ENCODE measurements around the gene TREH.
"Not testable (repeated sequence)": the region's sequence is repeated elsewhere in the genome, so short reads cannot be mapped to it uniquely, and the experiment has no call there.

Gene TREH

DNA sequence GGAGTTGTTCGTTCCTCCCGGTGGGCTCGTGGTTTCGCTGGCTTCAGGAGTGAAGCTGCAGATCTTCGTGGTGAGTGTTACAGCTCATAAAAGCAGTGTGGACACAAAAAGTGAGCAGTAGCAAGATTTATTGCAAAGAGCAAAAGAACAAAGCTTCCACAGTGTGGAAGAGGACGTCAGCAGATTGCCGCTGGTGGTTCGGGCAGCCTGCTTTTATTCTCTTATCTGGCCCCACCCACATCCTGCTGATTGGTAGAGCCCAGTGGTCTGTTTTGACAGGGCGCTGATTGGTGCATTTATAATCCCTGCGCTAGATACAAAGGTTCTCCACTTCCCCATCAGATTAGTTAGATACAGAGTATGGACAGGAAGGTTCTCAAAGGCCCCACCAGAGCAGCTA, 8.9 kb upstream of the TREH start:
- not testable (repeated sequence) for H3K27ac ChIP-seq (ENCODE audit: insufficient read depth, low read length, poor library complexity, severe bottlenecking); H3K4me3 ChIP-seq (ENCODE audit: insufficient read depth, low read depth, low read length, poor library complexity, severe bottlenecking); DNase-seq

DNA sequence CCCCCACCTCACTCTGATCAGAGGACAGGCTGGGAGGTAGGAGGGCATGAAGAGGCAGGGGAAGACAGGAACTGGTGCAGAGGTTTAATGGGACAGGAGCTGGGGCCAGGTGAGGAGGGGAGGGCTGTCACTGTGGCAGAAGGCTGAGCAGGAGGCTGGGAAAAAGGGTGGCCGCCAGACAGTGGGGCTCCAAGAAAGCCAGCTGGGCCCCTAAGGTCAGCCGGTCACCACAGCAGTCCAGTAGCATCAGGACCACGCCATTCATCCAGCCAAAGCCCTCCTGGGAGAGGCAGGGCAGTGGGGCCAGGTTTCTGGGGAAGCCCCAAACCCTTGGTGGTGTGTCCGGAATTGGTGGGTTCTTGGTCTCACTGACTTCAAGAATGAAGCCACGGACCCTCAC, 8.5 kb upstream of the TREH start:
- no peaks in the 10 kb centered on the region for H3K9me3 ChIP-seq (ENCODE audit: control insufficient read depth, low read length)
- H3K27me3 ChIP-seq (replicated peaks; ENCODE audit: control insufficient read depth, insufficient read depth, low read length, poor library complexity, severe bottlenecking), result no peaks in the 10 kb centered on the region
- no peaks in the 10 kb centered on the region for H3K36me3 ChIP-seq (ENCODE audit: control insufficient read depth, insufficient read depth, low read length)
- H3K4me1 ChIP-seq (ENCODE audit: control insufficient read depth, insufficient read depth, low read length, poor library complexity, severe bottlenecking), result peaks cover 31% of the 10 kb centered on the region
- no peak overlapping the region for H3K27ac ChIP-seq (ENCODE audit: insufficient read depth, low read length, poor library complexity, severe bottlenecking)
- no peak overlapping the region for H3K4me3 ChIP-seq (ENCODE audit: insufficient read depth, low read depth, low read length, poor library complexity, severe bottlenecking)
- DNase-seq, result no peak

More for the DNA sequence above, 8.9 kb upstream of the TREH start:
- H3K9me3 ChIP-seq (ENCODE audit: control insufficient read depth, low read length); H3K36me3 ChIP-seq (ENCODE audit: control insufficient read depth, insufficient read depth, low read length); H3K27me3 ChIP-seq (replicated peaks; ENCODE audit: control insufficient read depth, insufficient read depth, low read length, poor library complexity, severe bottlenecking): not testable (repeated sequence)
- peaks cover 33% of the 10 kb centered on the region for H3K4me1 ChIP-seq (ENCODE audit: control insufficient read depth, insufficient read depth, low read length, poor library complexity, severe bottlenecking)

DNA sequence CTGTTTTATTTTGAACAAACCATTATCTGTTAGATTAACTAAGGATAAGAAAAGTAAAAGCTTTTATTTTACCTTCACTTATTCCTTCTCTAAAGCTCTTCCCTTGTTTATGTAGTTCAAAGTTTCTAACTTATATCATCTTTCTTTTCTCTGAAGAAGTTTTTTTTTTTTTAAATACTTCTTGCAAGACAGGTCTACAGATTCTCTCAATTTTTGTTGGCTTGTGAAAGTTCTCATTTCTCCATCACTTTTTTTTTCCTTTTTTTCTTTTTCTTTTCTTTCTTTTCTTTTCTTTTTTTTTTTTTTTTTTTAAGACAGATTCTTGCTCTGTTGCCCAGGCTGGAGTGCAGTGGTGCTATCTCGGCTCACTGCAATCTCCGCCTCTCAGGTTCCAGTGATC, 4.7 kb upstream of the TREH start:
- Histone ChIP-seq H3K36me3 (ENCODE audit: control insufficient read depth, insufficient read depth, low read length) (no peaks in the 10 kb centered on the region), H3K4me3 (ENCODE audit: insufficient read depth, low read depth, low read length, poor library complexity, severe bottlenecking) (no peak overlapping the region), H3K4me1 (ENCODE audit: control insufficient read depth, insufficient read depth, low read length, poor library complexity, severe bottlenecking) (no peaks in the 10 kb centered on the region), H3K27ac (ENCODE audit: insufficient read depth, low read length, poor library complexity, severe bottlenecking) (no peak overlapping the region), H3K27me3 (replicated peaks; ENCODE audit: control insufficient read depth, insufficient read depth, low read length, poor library complexity, severe bottlenecking) (no peaks in the 10 kb centered on the region), H3K9me3 (ENCODE audit: control insufficient read depth, low read length) (no peaks in the 10 kb centered on the region)
- DNase-seq, result no peak

DNA sequence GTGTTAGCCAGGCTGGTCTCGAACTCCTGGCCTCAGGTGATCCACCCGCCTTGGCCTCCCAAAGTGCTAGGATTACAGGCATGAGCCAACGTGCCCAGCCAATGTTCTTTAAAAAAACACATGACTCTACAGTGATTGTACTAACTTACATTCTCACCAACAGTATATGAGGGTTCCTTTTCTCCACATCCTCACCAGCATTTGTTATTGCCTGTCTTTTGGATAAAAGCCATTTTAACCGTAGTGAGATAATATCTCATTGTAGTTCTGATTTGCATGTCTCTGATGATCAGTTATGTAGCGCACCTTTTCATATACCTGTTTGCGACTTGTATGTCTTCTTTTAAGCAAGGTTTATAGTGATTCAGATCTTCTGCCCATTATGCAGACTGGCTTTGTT, 3.5 kb upstream of the TREH start:
- not testable (repeated sequence) for DNase-seq; H3K27me3 ChIP-seq (replicated peaks; ENCODE audit: control insufficient read depth, insufficient read depth, low read length, poor library complexity, severe bottlenecking); H3K4me3 ChIP-seq (ENCODE audit: insufficient read depth, low read depth, low read length, poor library complexity, severe bottlenecking); H3K9me3 ChIP-seq (ENCODE audit: control insufficient read depth, low read length); H3K36me3 ChIP-seq (ENCODE audit: control insufficient read depth, insufficient read depth, low read length); H3K27ac ChIP-seq (ENCODE audit: insufficient read depth, low read length, poor library complexity, severe bottlenecking); H3K4me1 ChIP-seq (ENCODE audit: control insufficient read depth, insufficient read depth, low read length, poor library complexity, severe bottlenecking)

DNA sequence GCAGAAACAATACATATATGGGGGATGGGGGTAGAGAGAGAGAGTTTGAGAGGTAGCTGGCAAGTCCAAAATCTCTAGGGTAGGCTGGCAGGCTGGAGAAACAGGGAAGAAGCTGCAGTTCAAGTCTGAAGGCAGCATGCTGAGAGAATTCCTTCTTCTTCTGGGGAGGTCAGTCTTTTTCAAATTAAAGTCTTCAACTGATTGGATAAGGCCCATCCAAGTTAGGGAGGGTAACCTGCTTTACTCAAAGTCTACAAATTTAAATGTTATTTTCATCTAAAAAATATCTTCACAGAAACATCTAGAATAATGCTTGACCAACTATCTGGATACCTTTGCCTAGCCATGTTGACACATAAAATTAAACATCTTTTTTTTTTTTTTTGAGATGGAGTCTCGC, 2.9 kb upstream of the TREH start:
- DNase-seq, result no peak
- no peaks in the 10 kb centered on the region for H3K9me3 ChIP-seq (ENCODE audit: control insufficient read depth, low read length)
- no peaks in the 10 kb centered on the region for H3K27me3 ChIP-seq (replicated peaks; ENCODE audit: control insufficient read depth, insufficient read depth, low read length, poor library complexity, severe bottlenecking)
- no peaks in the 10 kb centered on the region for H3K4me1 ChIP-seq (ENCODE audit: control insufficient read depth, insufficient read depth, low read length, poor library complexity, severe bottlenecking)
- no peak overlapping the region for H3K4me3 ChIP-seq (ENCODE audit: insufficient read depth, low read depth, low read length, poor library complexity, severe bottlenecking)
- H3K36me3 ChIP-seq (ENCODE audit: control insufficient read depth, insufficient read depth, low read length), result no peaks in the 10 kb centered on the region
- no peak overlapping the region for H3K27ac ChIP-seq (ENCODE audit: insufficient read depth, low read length, poor library complexity, severe bottlenecking)

DNA sequence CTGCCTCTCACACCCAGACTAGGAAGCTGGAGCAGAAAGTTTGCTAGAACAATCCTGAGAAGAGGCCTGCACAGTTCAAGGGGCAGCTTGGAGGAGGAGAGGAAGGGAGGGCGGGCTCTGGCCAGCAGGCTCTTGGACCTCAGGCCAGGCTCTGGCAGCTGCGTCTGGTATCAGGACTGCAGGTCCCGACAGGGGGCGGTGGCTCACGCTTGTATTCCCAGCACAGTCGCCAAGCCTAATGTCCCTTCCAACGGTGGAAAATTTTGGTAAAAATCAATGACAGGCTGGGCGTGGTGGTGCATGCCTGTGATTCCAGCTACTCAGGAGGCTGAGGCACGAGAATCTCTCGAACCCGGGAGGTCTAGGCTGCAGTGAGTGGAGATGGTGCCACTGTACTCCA, 542 bp downstream of the TREH start:
- not testable (repeated sequence) for DNase-seq; H3K27me3 ChIP-seq (replicated peaks; ENCODE audit: control insufficient read depth, insufficient read depth, low read length, poor library complexity, severe bottlenecking); H3K27ac ChIP-seq (ENCODE audit: insufficient read depth, low read length, poor library complexity, severe bottlenecking); H3K36me3 ChIP-seq (ENCODE audit: control insufficient read depth, insufficient read depth, low read length); H3K9me3 ChIP-seq (ENCODE audit: control insufficient read depth, low read length); H3K4me3 ChIP-seq (ENCODE audit: insufficient read depth, low read depth, low read length, poor library complexity, severe bottlenecking); H3K4me1 ChIP-seq (ENCODE audit: control insufficient read depth, insufficient read depth, low read length, poor library complexity, severe bottlenecking)

DNA sequence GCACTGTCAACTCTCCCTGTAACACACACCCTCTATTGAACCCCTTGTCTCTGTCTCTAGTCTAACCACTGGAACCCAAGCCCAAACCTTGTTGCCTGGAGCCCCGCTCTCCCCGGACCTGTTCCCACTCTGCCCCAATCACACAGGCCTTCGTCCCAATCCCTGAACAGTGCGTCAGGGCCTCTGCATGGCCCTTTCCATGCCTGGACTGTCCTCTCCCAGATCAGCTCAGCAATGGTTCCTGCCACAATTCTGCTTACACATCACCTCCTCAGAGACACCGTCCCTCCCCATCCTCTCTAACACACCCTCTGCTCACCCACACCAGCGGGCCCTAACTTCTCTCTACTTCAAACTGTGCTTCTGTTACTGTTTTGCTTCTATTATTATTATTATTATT, 1.5 kb downstream of the TREH start:
- Histone ChIP-seq H3K9me3 (ENCODE audit: control insufficient read depth, low read length) (no peaks in the 10 kb centered on the region), H3K27ac (ENCODE audit: insufficient read depth, low read length, poor library complexity, severe bottlenecking) (no peak overlapping the region), H3K36me3 (ENCODE audit: control insufficient read depth, insufficient read depth, low read length) (no peaks in the 10 kb centered on the region), H3K4me1 (ENCODE audit: control insufficient read depth, insufficient read depth, low read length, poor library complexity, severe bottlenecking) (no peaks in the 10 kb centered on the region), H3K27me3 (replicated peaks; ENCODE audit: control insufficient read depth, insufficient read depth, low read length, poor library complexity, severe bottlenecking) (no peaks in the 10 kb centered on the region), H3K4me3 (ENCODE audit: insufficient read depth, low read depth, low read length, poor library complexity, severe bottlenecking) (no peak overlapping the region)
- no peak for DNase-seq

DNA sequence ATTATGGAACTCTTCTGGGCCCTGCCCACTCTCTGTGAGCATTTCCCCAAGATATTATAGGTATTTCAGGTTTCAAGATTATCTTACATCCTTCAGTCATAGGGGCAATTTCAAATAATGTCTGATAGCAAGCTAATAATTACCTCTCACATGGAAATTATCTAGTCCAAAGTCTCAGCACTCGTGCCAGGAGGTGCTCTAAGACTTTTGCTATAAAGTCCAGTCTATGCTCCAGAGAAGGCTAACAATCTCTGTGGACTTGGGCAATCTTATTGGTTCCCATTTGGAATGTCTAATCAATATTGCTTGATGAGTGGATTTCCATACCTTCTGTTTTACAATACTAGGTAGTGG, 5.4 kb downstream of the TREH start:
- Histone ChIP-seq H3K36me3 (ENCODE audit: control insufficient read depth, insufficient read depth, low read length) (no peaks in the 10 kb centered on the region), H3K9me3 (ENCODE audit: control insufficient read depth, low read length) (no peaks in the 10 kb centered on the region), H3K27me3 (replicated peaks; ENCODE audit: control insufficient read depth, insufficient read depth, low read length, poor library complexity, severe bottlenecking) (no peaks in the 10 kb centered on the region), H3K27ac (ENCODE audit: insufficient read depth, low read length, poor library complexity, severe bottlenecking) (no peak overlapping the region), H3K4me1 (ENCODE audit: control insufficient read depth, insufficient read depth, low read length, poor library complexity, severe bottlenecking) (no peaks in the 10 kb centered on the region), H3K4me3 (ENCODE audit: insufficient read depth, low read depth, low read length, poor library complexity, severe bottlenecking) (no peak overlapping the region)
- no peak for DNase-seq

DNA sequence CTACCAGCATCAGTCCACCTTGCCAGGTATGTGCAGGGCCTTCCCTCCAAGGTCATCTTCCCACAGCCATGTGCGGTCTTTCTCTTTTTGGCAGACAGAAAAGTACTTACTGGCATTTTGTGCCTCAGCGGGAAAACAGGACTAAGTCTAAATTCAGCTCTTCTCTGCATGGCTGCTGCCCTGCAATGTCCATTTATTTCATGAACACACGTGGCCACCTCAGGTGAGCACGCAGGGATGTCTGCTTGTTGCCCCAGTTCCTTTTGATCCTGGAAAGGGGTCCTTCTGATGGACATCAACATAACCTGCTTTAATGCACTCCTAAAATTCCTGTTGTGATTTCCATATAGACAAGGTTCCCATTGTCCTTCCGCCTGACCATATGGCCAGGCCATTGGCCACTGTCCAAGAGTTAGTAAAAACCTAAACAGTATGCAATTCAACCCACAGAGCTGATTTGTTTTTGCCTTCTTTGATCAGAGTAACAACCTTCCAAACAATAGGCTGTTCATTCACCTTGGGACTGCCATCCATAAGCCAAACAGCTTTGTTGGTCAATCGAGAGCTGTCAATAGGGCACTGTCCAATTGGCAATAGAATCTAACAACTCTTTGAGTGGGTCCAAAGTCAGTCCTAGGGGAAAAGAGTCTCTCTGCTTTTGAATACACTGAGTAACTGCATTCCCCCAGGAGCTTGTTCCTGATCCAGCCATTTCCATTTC, 5.9 kb downstream of the TREH start:
- H3K4me3 ChIP-seq (ENCODE audit: insufficient read depth, low read depth, low read length, poor library complexity, severe bottlenecking), result no peak overlapping the region
- H3K36me3 ChIP-seq (ENCODE audit: control insufficient read depth, insufficient read depth, low read length), result no peaks in the 10 kb centered on the region
- no peaks in the 10 kb centered on the region for H3K27me3 ChIP-seq (replicated peaks; ENCODE audit: control insufficient read depth, insufficient read depth, low read length, poor library complexity, severe bottlenecking)
- no peak for DNase-seq
- H3K27ac ChIP-seq (ENCODE audit: insufficient read depth, low read length, poor library complexity, severe bottlenecking), result no peak overlapping the region
- no peaks in the 10 kb centered on the region for H3K4me1 ChIP-seq (ENCODE audit: control insufficient read depth, insufficient read depth, low read length, poor library complexity, severe bottlenecking)
- H3K9me3 ChIP-seq (ENCODE audit: control insufficient read depth, low read length), result no peaks in the 10 kb centered on the region

DNA sequence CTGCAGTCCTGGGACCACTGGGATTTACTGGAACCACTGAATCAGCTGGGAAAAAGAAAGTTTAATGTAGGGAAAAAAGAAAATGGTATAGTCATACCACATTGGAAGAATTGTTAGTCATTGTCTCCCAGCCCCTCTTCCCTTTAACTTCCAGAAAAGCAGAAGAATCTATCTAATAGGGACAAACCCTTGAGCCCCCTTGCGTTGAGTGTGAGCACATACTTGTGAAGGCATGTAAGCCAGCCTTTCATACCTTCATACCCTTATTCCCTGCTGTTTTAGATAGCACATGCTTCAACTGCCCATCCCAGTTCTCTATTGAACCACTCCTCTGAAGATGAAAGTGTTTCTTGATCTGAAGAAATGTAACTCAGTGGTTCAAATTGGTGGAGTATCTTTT, 6.6 kb downstream of the TREH start:
- H3K27me3 ChIP-seq (replicated peaks; ENCODE audit: control insufficient read depth, insufficient read depth, low read length, poor library complexity, severe bottlenecking), result no peaks in the 10 kb centered on the region
- H3K4me1 ChIP-seq (ENCODE audit: control insufficient read depth, insufficient read depth, low read length, poor library complexity, severe bottlenecking), result no peaks in the 10 kb centered on the region
- no peak overlapping the region for H3K27ac ChIP-seq (ENCODE audit: insufficient read depth, low read length, poor library complexity, severe bottlenecking)
- H3K9me3 ChIP-seq (ENCODE audit: control insufficient read depth, low read length), result no peaks in the 10 kb centered on the region
- H3K4me3 ChIP-seq (ENCODE audit: insufficient read depth, low read depth, low read length, poor library complexity, severe bottlenecking), result no peak overlapping the region
- no peaks in the 10 kb centered on the region for H3K36me3 ChIP-seq (ENCODE audit: control insufficient read depth, insufficient read depth, low read length)
- DNase-seq, result no peak
